ENCODE results near the gene SLC39A8. TPM values are rescaled to one million over a fixed set of nuclear protein-coding genes. Genes with fewer than 3 reads are reported as not detected.

The SLC39A8 gene
- total RNA-seq, 1 experiment from 2014 or later: 13.2 TPM

- H3K9ac ChIP-seq (ENCODE audit: low read length): no peak overlapping the region
- no peak overlapping the region for H2AFZ ChIP-seq (ENCODE audit: low read depth, low read length, poor library complexity, severe bottlenecking)
- H3K9me3 ChIP-seq (ENCODE audit: control insufficient read depth in 1 of 2, insufficient read depth in 1 of 2, low read depth in 1 of 2, low read length in 2 of 2): no peaks in the 10 kb centered on the region
- no peak overlapping the region for H3K4me2 ChIP-seq (ENCODE audit: low read length)
- no peaks in the 10 kb centered on the region for H3K9me2 ChIP-seq (ENCODE audit: insufficient read depth)
- no peak for ATAC-seq
- H4K20me1 ChIP-seq (ENCODE audit: insufficient read depth): no peaks in the 10 kb centered on the region
- intact Hi-C loops (cut with micrococcal nuclease): no loop called here
- DNase-seq (ENCODE audit: low read depth, low spot score): no peak
- no peaks in the 10 kb centered on the region for H3K27me3 ChIP-seq (ENCODE audit: insufficient read depth, low read length)
- H3K27ac ChIP-seq (ENCODE audit: low read depth, low read length): no peak overlapping the region
- no TSS peak for BruUV-seq (replicated peaks)
- H3K4me1 ChIP-seq (ENCODE audit: control insufficient read depth in 1 of 2, insufficient read depth in 2 of 2, low read length in 2 of 2): no peaks in the 10 kb centered on the region
- H3K79me2 ChIP-seq (ENCODE audit: insufficient read depth, low read length): no peaks in the 10 kb centered on the region
- CTCF ChIA-PET: no interaction called here
- H3K4me3 ChIP-seq (replicated peaks in 1 of 2; ENCODE audit: low read depth in 1 of 2, low read length in 2 of 2): no peak overlapping the region
- POLR2A ChIA-PET: no interaction called here
- TF ChIP-seq CEBPB (IDR thresholded peaks at IDR 0.05; ENCODE audit: low read depth) (no peak), YY1 (IDR thresholded peaks at IDR 0.05; ENCODE audit: extremely low read depth, insufficient replicate concordance, low read depth, low read length) (no peak), ZFX (IDR thresholded peaks at IDR 0.05) (no peak), ZBTB33 (IDR thresholded peaks at IDR 0.05; ENCODE audit: extremely low read depth, insufficient replicate concordance, low read length) (no peak), REST (IDR thresholded peaks at IDR 0.05; ENCODE audit: low read depth) (no peak), ELF1 (IDR thresholded peaks at IDR 0.05; ENCODE audit: borderline replicate concordance, low read depth) (no peak), POLR2AphosphoS5 (IDR thresholded peaks at IDR 0.05; ENCODE audit: low read depth, low read length) (no peak), SIN3A (IDR thresholded peaks at IDR 0.05; ENCODE audit: low read depth) (no peak), EGR1 (IDR thresholded peaks at IDR 0.05; ENCODE audit: low read depth) (no peak), SP1 (IDR thresholded peaks at IDR 0.05; ENCODE audit: low read depth) (no peak), CBX3 (IDR thresholded peaks at IDR 0.05; ENCODE audit: low read depth) (no peak), ATF3 (IDR thresholded peaks at IDR 0.05) (no peak), TCF7L2 (IDR thresholded peaks at IDR 0.05; ENCODE audit: borderline replicate concordance, extremely low read depth, insufficient read depth, insufficient read length) (no peak), ZNF274 (IDR thresholded peaks at IDR 0.05; ENCODE audit: low read depth, low read length) (no peak)
- H3K36me3 ChIP-seq (ENCODE audit: control insufficient read depth in 1 of 2, insufficient read depth in 2 of 2, low read length in 2 of 2): no peaks in the 10 kb centered on the region
- RAD21 ChIA-PET (ENCODE audit: low non-redundant PET in 1 of 2, low total read pairs in 2 of 2, uncharacterized antibody in 2 of 2, unreplicated experiment in 2 of 2): no interaction called here
These were observed 126.6 kb downstream of the SLC39A8 start for GRCh38 chr4:102218656-102219055.
